ENCODE measurements around the gene TMEM135.

TMEM135 gene

DNA sequence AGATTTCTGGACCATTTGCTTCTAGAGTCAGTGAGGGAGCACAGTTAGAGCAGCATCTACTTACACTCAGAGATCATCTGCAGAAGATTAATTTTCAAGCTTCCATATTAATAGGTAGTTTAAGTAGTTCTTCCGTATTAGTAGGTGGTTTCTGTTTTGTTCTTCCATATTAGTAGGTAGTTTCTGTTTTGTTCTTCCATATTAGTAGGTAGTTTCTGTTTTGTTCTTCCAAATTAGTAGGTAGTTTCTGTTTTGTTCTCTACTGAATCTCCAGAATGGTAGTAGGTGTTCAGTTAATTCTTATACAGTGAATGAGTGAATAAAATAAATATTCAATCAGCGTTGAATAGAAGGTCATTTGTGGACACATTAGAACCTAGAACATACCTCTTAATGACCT is 175.7 kb downstream of the TMEM135 start:
- Histone ChIP-seq H3K36me3 (ENCODE audit: control insufficient read depth, low read depth, low read length) (no peaks in the 10 kb centered on the region), H3K4me1 (ENCODE audit: control insufficient read depth, low read depth, low read length) (no peaks in the 10 kb centered on the region), H3K9me3 (ENCODE audit: control insufficient read depth, low read depth, low read length) (no peaks in the 10 kb centered on the region), H3K27me3 (ENCODE audit: control insufficient read depth, insufficient read depth, low read length) (no peaks in the 10 kb centered on the region), H3K27ac (ENCODE audit: low read length) (no peak overlapping the region), H3K4me3 (ENCODE audit: low read length) (no peak overlapping the region), H3K9ac (ENCODE audit: low read length) (no peak overlapping the region)

DNA sequence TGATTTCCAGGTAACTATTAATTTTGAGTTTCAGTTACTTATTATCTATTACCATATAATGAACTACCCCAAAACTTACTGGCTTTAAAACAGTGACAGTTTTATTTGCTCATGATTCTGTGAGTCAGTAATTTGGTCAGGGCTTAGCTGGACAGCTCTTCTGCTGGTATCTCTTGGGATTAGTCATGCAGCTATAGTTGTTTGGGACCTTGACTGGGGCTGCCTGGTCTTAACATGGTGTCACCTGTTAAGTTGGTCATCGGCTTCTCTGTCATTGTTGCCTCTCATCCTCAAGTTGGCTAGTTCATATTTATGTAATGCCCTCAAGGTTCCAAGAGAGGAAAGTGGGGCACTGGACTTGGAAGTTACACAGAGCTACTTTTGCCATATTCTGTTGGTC is 177.5 kb downstream of the TMEM135 start:
- no peaks in the 10 kb centered on the region for H3K36me3 ChIP-seq (ENCODE audit: control insufficient read depth, low read depth, low read length)
- peaks cover 2% of the 10 kb centered on the region for H3K4me1 ChIP-seq (ENCODE audit: control insufficient read depth, low read depth, low read length)
- H3K9ac ChIP-seq (ENCODE audit: low read length): no peak overlapping the region
- no peaks in the 10 kb centered on the region for H3K9me3 ChIP-seq (ENCODE audit: control insufficient read depth, low read depth, low read length)
- H3K27ac ChIP-seq (ENCODE audit: low read length): no peak overlapping the region
- H3K4me3 ChIP-seq (ENCODE audit: low read length): no peak overlapping the region
- no peaks in the 10 kb centered on the region for H3K27me3 ChIP-seq (ENCODE audit: control insufficient read depth, insufficient read depth, low read length)

- Histone ChIP-seq H3K9ac (ENCODE audit: low read length) (no peak overlapping the region), H3K27ac (ENCODE audit: low read length) (no peak overlapping the region)
Measured at GRCh38 chr11:87219266-87219665, 181.5 kb downstream of the TMEM135 start.

GRCh38 chr11:87223816-87224215 is 186.1 kb downstream of the TMEM135 start:
- Histone ChIP-seq H3K4me1 (ENCODE audit: control insufficient read depth, low read depth, low read length) (peaks cover 2% of the 10 kb centered on the region), H3K9me3 (ENCODE audit: control insufficient read depth, low read depth, low read length) (no peaks in the 10 kb centered on the region)

More at GRCh38 chr11:87219266-87219665, 181.5 kb downstream of the TMEM135 start:
- H3K4me3 ChIP-seq (ENCODE audit: low read length): no peak overlapping the region
- no peaks in the 10 kb centered on the region for H3K27me3 ChIP-seq (ENCODE audit: control insufficient read depth, insufficient read depth, low read length)
- H3K36me3 ChIP-seq (ENCODE audit: control insufficient read depth, low read depth, low read length): no peaks in the 10 kb centered on the region
- no peaks in the 10 kb centered on the region for H3K9me3 ChIP-seq (ENCODE audit: control insufficient read depth, low read depth, low read length)
- H3K4me1 ChIP-seq (ENCODE audit: control insufficient read depth, low read depth, low read length): peaks cover 2% of the 10 kb centered on the region

GRCh38 chr11:87224486-87224885 is 186.8 kb downstream of the TMEM135 start:
- Histone ChIP-seq H3K4me3 (ENCODE audit: low read length) (no peak overlapping the region), H3K27ac (ENCODE audit: low read length) (no peak overlapping the region), H3K36me3 (ENCODE audit: control insufficient read depth, low read depth, low read length) (no peaks in the 10 kb centered on the region), H3K9ac (ENCODE audit: low read length) (no peak overlapping the region), H3K9me3 (ENCODE audit: control insufficient read depth, low read depth, low read length) (no peaks in the 10 kb centered on the region), H3K27me3 (ENCODE audit: control insufficient read depth, insufficient read depth, low read length) (no peaks in the 10 kb centered on the region), H3K4me1 (ENCODE audit: control insufficient read depth, low read depth, low read length) (peaks cover 1% of the 10 kb centered on the region)

More at GRCh38 chr11:87223816-87224215, 186.1 kb downstream of the TMEM135 start:
- no peak overlapping the region for H3K9ac ChIP-seq (ENCODE audit: low read length)
- no peaks in the 10 kb centered on the region for H3K27me3 ChIP-seq (ENCODE audit: control insufficient read depth, insufficient read depth, low read length)
- H3K27ac ChIP-seq (ENCODE audit: low read length): no peak overlapping the region
- no peaks in the 10 kb centered on the region for H3K36me3 ChIP-seq (ENCODE audit: control insufficient read depth, low read depth, low read length)
- H3K4me3 ChIP-seq (ENCODE audit: low read length): no peak overlapping the region

GRCh38 chr11:87228820-87229219 is 191.1 kb downstream of the TMEM135 start:
- no peaks in the 10 kb centered on the region for H3K9me3 ChIP-seq (ENCODE audit: control insufficient read depth, low read depth, low read length)
- H3K27ac ChIP-seq (ENCODE audit: low read length): no peak overlapping the region
- H3K36me3 ChIP-seq (ENCODE audit: control insufficient read depth, low read depth, low read length): no peaks in the 10 kb centered on the region
- H3K9ac ChIP-seq (ENCODE audit: low read length): no peak overlapping the region
- no peaks in the 10 kb centered on the region for H3K4me1 ChIP-seq (ENCODE audit: control insufficient read depth, low read depth, low read length)
- H3K4me3 ChIP-seq (ENCODE audit: low read length): no peak overlapping the region
- no peaks in the 10 kb centered on the region for H3K27me3 ChIP-seq (ENCODE audit: control insufficient read depth, insufficient read depth, low read length)

DNA sequence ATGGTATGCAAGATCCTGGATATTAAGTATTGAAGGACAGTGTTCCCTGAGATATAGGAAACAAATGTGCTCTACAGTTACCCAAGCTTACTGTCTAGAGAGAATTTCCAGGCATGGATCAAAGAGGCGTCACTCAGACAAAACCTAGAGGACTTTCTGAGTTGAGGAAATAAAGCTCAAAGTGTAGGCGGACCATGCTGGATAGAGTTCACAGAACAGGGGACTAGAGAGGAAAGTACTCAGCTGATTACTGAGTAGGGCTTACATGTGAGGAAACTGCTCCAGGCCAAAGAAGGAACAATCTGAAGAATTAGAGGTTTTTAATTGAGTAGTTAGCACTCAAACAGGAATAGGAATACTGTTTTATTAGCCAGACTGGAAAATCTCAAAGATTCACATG is 193.3 kb downstream of the TMEM135 start:
- Histone ChIP-seq H3K36me3 (ENCODE audit: control insufficient read depth, low read depth, low read length) (no peaks in the 10 kb centered on the region), H3K9ac (ENCODE audit: low read length) (no peak overlapping the region), H3K27ac (ENCODE audit: low read length) (no peak overlapping the region), H3K9me3 (ENCODE audit: control insufficient read depth, low read depth, low read length) (no peaks in the 10 kb centered on the region), H3K4me1 (ENCODE audit: control insufficient read depth, low read depth, low read length) (no peaks in the 10 kb centered on the region), H3K27me3 (ENCODE audit: control insufficient read depth, insufficient read depth, low read length) (no peaks in the 10 kb centered on the region), H3K4me3 (ENCODE audit: low read length) (no peak overlapping the region)

GRCh38 chr11:87232320-87232719 is 194.6 kb downstream of the TMEM135 start:
- no peak overlapping the region for H3K27ac ChIP-seq (ENCODE audit: low read length)
- no peak overlapping the region for H3K9ac ChIP-seq (ENCODE audit: low read length)
- no peak overlapping the region for H3K4me3 ChIP-seq (ENCODE audit: low read length)
- no peaks in the 10 kb centered on the region for H3K27me3 ChIP-seq (ENCODE audit: control insufficient read depth, insufficient read depth, low read length)
- no peaks in the 10 kb centered on the region for H3K9me3 ChIP-seq (ENCODE audit: control insufficient read depth, low read depth, low read length)
- no peaks in the 10 kb centered on the region for H3K36me3 ChIP-seq (ENCODE audit: control insufficient read depth, low read depth, low read length)
- H3K4me1 ChIP-seq (ENCODE audit: control insufficient read depth, low read depth, low read length): no peaks in the 10 kb centered on the region

DNA sequence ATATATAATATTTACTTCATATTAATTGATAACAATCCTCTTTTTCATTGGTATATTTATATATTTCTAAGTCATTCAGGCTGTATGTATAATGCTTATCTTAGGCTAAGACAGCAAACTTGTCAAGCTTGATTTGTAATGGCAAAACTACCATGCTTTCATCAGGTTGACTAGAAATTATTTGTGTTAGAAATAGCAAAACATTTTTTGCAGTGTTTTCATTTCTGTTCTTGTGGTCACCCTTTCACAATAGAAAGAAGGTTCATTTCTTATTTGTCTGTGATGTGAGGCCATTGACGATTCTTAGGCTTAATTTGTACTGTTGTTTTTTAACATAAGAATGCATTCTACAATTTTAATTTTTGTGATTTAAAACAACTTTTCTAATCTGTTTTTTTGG is 197.6 kb downstream of the TMEM135 start:
- Histone ChIP-seq H3K36me3 (ENCODE audit: control insufficient read depth, low read depth, low read length) (no peaks in the 10 kb centered on the region), H3K9ac (ENCODE audit: low read length) (no peak overlapping the region), H3K27me3 (ENCODE audit: control insufficient read depth, insufficient read depth, low read length) (no peaks in the 10 kb centered on the region), H3K27ac (ENCODE audit: low read length) (no peak overlapping the region), H3K9me3 (ENCODE audit: control insufficient read depth, low read depth, low read length) (no peaks in the 10 kb centered on the region), H3K4me1 (ENCODE audit: control insufficient read depth, low read depth, low read length) (no peaks in the 10 kb centered on the region), H3K4me3 (ENCODE audit: low read length) (no peak overlapping the region)

GRCh38 chr11:87236368-87236767 is 198.6 kb downstream of the TMEM135 start:
- no peaks in the 10 kb centered on the region for H3K27me3 ChIP-seq (ENCODE audit: control insufficient read depth, insufficient read depth, low read length)
- no peak overlapping the region for H3K4me3 ChIP-seq (ENCODE audit: low read length)
- H3K9me3 ChIP-seq (ENCODE audit: control insufficient read depth, low read depth, low read length): no peaks in the 10 kb centered on the region
- H3K36me3 ChIP-seq (ENCODE audit: control insufficient read depth, low read depth, low read length): no peaks in the 10 kb centered on the region
- no peaks in the 10 kb centered on the region for H3K4me1 ChIP-seq (ENCODE audit: control insufficient read depth, low read depth, low read length)
- H3K9ac ChIP-seq (ENCODE audit: low read length): no peak overlapping the region
- no peak overlapping the region for H3K27ac ChIP-seq (ENCODE audit: low read length)

- H3K27ac ChIP-seq (ENCODE audit: low read length): no peak overlapping the region
Measured at GRCh38 chr11:87239001-87239400, 201.3 kb downstream of the TMEM135 start.

GRCh38 chr11:87239531-87239930 is 201.8 kb downstream of the TMEM135 start:
- no peak overlapping the region for H3K9ac ChIP-seq (ENCODE audit: low read length)
- no peaks in the 10 kb centered on the region for H3K27me3 ChIP-seq (ENCODE audit: control insufficient read depth, insufficient read depth, low read length)
- H3K4me3 ChIP-seq (ENCODE audit: low read length): no peak overlapping the region
- no peaks in the 10 kb centered on the region for H3K36me3 ChIP-seq (ENCODE audit: control insufficient read depth, low read depth, low read length)
- no peak overlapping the region for H3K27ac ChIP-seq (ENCODE audit: low read length)
- H3K9me3 ChIP-seq (ENCODE audit: control insufficient read depth, low read depth, low read length): no peaks in the 10 kb centered on the region
- H3K4me1 ChIP-seq (ENCODE audit: control insufficient read depth, low read depth, low read length): no peaks in the 10 kb centered on the region

More at GRCh38 chr11:87239001-87239400, 201.3 kb downstream of the TMEM135 start:
- H3K36me3 ChIP-seq (ENCODE audit: control insufficient read depth, low read depth, low read length): no peaks in the 10 kb centered on the region
- no peak overlapping the region for H3K9ac ChIP-seq (ENCODE audit: low read length)
- H3K4me3 ChIP-seq (ENCODE audit: low read length): no peak overlapping the region
- H3K4me1 ChIP-seq (ENCODE audit: control insufficient read depth, low read depth, low read length): no peaks in the 10 kb centered on the region
- no peaks in the 10 kb centered on the region for H3K9me3 ChIP-seq (ENCODE audit: control insufficient read depth, low read depth, low read length)
- H3K27me3 ChIP-seq (ENCODE audit: control insufficient read depth, insufficient read depth, low read length): no peaks in the 10 kb centered on the region

Measured in iPS-18a (cell line).